ENCODE data around the gene DLGAP4.

Gene DLGAP4

DNA sequence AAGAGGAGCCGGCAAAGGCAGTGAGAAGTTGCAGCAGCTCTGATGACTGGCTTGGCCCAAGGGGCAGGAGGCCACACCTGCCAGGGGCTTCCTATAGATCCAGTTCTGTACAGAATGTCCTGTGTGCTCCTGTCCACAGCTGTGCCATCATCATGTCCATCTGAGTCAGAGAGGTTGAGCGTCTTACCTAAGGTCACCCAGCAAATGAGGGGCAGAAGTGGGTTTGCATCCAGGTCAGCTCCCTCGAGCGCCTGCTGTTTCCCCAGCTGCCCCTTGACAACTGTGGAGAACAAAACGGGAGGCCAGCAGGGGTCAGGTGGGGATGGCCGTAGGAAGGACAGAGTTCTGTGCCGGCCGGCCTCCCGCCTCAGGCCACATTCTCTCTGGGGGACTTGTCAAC is 47.6 kb downstream of the DLGAP4 start:
- DNase-seq (ENCODE audit: low spot score) = no peak

DNA sequence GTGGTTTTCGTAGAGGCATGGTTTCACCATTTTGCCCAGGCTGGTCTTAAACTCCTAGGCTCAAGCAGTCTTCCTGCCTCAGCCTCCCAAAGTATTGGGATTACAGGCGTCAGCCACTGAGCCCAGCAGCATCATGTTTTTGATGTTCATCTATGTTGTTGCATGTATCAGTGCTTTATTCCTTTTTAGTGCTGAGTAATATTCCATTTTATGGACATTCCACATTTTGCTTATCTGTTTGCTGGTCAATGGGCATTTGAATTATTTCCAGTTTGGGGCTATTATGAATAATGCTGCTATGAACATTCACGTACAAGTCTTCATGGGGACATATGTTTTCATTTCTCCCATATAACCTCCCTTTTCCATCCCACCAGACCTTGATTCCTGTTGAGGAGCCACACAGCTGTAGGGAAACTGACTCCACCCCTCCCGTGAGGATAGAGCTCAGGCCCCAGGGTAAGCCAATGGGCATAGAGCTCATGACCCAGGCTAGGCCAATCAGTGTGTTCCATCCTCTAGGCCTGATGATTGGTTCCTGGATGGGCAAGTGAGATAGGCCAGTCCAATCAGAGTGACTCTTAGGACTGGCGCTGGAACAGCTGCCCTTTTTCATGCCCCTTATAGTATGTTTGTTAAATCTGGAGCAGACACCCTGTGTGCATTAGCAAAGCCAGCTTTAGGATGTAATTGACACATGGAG is 49.5 kb downstream of the DLGAP4 start:
- DNase-seq (ENCODE audit: low spot score) = no peak

DNA sequence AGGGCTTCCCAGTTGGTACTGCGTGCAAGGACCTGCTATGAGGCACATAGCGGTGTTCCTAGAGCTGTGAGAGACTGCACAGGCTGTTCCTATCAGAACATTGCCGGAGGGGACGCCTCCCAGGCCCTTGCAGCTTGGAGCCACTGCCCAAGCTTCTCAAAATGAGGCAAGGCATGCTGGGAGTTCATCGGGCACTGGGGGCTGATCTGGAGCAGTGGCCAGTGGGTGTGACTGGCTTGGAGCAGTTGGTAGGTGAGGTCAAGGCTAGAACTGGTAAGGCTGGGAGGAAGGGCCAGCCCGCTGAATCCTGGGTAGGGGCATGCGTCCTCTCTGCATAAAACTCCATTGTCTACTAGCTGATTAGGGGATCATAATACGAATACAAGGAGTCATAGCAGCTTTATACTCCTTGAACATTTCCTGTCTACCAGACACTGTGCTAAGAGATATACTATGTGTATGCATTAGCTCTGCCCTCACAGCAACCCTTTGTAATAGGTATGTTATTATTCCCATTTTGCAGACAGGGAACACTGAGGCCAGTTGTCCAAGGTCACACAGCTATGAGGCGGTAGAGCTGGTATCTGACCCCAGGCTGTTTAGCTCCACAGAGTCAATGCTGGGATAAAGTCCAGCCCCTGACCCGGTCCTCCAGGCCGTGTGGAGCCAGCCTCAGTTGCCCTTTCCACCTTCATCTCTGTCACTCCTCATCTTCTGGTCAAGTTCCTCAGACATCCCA is 53.7 kb downstream of the DLGAP4 start:
- DNase-seq (ENCODE audit: low spot score) = no peak

DNA sequence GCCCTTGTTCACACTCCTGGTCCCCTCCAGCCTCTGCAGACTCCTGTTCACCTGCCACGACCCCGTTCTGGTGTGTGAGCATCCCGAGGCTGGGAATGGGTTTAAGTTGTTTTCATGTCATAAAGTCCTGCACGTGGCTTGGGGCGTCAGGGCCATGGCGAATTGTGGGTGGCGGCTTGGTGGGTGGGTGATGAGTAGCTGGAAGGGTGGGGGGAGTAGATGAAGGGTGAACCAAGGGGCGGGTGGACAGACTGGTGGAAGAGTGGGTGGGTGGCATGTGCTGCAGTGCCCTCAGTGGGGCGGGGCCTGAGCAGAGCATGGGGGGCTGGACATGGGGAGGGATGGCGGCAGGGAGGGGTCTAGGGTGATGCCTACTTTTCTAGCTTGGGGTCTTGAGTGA is 54.3 kb downstream of the DLGAP4 start:
- DNase-seq (ENCODE audit: low spot score) = no peak

DNA sequence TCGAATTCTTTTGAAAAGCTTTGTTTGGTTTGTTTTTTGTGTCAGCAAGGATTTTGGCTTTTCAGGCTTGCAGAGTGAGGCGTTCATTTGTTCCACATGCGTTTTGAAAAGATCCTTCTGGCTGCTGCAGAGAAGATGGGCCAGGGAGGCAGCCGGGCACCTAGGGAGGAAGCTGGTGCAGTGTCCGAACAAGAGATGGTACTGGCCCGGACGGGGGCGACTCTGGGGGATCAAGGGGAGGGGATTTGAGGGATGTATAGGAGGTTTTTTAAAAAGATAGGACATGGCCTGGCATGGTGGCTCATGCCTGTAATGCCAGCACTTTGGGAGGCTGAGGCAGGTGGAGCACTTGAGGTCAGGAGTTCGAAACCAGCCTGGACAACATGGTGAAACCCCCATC is 55.3 kb downstream of the DLGAP4 start:
- no peak for DNase-seq (ENCODE audit: low spot score)

DNA sequence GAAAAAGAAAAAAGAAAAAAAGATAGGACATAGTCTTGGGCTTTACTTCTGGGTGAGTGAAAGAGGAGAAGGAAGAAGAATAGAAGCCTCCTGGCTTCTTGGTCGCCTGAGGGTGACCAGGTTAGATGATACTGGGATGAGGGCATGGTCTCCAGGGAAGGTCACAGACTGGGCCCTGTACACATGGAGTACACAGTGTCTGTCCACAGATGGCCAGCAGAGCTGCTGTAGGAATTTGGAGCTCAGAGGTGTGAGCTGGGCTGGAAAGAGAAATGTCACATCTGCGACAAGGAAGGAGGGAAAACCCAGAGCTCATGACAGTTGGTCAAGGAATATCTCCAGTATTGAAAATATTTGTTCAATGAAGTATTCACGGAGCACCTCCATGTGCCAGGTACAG is 56.1 kb downstream of the DLGAP4 start:
- DNase-seq (ENCODE audit: low spot score) = no peak

DNA sequence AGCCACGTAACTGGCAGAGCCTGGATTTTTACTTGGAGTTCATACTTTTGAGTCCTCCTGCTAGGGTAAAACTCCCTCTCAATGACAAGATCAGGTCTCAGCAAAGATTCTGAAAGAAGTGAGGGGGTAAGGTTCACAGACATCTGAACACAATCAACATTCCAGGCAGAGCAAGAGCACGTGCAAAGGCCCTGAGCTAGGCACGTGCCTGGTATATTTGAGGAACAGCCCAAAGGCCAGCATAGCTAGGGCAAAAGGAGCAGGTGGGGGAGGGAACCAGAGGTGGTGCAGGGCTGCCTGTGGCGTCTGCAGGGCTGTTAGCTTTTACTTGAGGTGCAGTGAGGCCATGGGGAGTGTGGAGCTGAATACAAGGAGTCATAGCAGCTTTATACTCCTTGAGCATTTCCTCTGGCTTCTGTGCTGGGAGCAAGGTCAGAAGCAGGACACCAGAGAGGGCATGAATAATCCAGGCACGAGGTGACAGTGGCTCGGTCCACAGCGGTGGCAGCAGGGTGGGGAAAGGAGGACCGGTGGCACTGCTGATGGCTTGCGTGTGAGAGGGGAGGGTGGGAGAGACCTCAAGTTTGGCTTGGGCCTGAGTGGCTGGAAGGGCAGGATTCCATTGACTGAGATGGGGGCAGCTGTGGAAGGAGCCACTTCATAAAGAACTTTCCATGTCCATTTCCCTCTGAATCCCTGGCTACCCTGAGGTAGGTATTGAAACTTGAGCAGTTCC is 57.0 kb downstream of the DLGAP4 start:
- no peak for DNase-seq (ENCODE audit: low spot score)

DNA sequence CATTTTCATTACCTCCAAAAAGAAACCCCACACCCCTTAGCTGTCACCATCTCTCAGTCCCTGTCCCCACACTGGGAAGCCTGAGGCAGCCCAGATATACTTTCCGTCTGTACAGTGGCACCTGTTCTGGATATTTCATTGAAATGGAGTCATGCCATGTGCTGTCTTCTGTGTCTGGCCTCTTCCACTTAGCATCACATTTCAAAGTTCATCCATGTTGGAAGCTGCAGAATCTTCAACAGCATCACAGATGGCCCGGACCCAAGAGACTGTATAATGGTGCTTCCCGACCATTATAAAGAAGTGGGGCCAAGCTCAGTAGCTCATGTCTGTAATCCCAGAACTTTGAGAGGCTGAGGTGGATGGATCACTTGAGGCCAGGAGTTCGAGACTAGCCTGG is 58.4 kb downstream of the DLGAP4 start:
- DNase-seq (ENCODE audit: low spot score) = no peak

DNA sequence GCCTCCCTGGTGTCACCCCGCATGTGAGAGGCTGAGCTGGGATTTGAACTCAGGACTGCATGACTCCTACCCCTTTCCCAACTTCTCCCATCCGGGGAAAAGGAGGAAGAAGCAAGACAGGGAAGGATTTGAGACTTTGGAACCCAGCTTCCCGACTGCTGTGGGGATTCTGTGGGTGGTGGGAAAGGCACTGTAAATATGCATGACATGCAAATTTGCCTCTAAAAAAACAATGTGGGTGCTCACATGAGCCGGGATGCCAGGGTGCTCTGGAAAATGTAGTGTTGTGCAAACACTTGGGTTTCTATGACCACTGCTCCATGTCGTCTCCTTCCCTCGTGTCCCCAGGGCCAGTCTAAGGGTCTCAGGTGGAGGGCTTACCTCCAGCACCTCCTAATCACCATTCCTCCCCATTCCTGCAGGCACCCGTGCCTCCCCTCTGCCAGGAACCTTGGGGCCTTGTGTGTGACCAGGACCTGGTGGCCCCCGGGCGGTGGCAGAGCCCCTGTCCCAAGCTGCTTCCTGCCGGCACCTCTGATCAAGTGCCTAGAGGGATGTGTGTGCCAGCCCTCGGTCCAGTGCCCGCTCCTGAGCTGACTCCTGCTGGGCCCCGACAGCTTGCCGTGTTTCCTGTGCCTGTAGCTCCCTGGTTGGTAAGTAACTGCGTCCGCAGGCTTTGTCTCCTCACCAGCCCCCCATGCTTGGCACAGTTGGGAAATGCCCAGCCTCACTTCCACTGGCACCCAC is 60.7 kb downstream of the DLGAP4 start:
- no peak for DNase-seq (ENCODE audit: low spot score)

DNA sequence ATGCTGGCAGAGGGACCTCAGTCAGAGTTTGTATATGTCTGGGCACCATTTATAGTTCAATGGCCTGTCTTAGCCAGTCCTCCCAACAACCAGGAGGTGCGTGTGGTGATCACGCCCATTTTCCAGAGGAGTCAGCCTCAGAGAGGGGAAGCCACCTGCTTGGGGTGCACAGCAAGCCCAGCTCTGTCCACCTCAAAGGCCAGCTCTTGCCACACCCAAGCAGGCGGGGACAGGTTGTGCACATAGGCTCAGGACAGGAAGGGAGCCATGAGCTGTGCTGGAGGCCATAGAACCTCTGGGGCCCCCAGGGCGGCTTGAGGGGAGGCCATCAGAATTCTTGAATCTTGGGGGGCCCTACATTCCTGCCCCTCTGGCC is 61.2 kb downstream of the DLGAP4 start:
- no peak for DNase-seq (ENCODE audit: low spot score)

DNA sequence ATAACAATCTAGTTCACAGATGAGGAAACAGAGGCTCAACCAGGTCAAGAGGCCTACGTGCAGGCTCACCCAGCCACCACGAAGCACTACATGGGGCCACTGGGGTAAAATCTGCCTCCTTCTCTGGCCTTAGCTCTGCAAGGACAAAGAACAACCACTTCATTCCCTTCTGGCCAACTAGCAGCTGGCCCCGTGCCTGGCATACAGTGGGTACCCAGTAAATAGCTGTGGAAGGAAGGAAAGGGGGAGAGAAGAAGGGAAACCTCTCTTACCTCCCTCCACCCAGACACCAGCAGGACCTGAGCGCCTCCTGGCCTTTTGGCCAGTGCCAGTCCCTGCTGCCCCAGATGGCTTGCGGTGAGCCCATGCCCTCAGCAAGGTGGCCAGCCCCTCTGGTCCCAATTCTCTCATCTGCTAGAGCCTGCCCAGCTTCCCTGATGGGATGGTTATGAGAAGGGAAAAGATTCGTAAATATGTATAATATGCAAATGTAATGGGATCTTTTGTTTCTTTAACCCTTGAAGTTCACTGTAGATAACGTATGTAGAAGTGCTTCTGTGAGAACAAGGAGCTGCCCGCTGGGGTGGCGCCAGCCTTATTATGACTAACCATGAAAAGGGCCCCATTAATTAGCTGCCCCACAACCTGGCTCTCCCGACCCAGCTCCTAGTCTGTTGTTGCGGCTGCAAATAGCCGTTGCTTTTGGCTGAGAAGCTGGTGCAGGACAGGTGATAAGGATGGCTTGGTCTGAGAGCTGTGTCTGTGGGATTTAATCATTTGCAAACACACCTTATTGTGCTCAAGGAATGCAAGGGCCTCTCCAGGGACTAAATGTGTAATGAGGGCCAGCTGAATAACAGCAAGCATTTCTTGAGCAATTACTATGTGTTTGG is 62.0 kb downstream of the DLGAP4 start:
- no peak for DNase-seq (ENCODE audit: low spot score)

DNA sequence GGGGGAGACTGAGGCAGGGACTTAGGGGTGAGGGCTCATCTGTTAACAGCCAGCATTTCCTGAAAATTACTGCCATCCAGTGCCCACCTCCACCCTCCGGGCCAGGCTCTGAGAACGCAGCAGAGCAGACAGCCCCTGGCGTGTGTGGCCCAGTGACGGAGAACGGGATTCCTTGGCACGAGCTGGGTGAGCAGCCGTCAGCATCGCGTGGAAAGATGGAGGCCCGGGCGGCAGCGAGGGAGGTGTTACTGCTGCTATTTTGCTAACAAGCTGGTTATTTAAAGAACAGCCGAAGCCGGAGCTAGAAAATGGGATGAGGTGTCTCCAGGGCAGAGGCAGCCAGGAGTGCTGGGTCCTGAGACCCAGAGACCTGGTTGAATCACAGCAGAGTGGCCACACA is 62.7 kb downstream of the DLGAP4 start:
- no peak for DNase-seq (ENCODE audit: low spot score)

DNA sequence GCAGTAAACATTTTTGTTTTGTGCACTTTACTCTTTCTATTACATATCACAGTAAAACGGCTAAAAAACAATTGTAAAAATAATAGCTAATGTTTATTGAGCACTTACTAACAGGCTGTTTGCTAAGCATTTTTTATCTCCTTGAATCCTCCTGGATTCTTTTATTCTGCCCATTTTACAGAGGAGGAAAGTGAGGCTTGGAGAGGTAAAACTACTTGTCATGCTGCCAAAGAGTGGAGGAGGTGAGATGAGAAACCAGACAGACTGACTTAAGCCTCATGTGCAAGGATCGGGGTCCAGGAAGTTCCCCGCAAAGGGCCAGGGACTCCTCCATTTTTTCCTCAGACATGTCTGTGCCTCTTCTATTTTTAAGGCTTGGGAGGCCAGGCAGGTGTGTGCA is 63.6 kb downstream of the DLGAP4 start:
- DNase-seq (ENCODE audit: low spot score) = no peak

DNA sequence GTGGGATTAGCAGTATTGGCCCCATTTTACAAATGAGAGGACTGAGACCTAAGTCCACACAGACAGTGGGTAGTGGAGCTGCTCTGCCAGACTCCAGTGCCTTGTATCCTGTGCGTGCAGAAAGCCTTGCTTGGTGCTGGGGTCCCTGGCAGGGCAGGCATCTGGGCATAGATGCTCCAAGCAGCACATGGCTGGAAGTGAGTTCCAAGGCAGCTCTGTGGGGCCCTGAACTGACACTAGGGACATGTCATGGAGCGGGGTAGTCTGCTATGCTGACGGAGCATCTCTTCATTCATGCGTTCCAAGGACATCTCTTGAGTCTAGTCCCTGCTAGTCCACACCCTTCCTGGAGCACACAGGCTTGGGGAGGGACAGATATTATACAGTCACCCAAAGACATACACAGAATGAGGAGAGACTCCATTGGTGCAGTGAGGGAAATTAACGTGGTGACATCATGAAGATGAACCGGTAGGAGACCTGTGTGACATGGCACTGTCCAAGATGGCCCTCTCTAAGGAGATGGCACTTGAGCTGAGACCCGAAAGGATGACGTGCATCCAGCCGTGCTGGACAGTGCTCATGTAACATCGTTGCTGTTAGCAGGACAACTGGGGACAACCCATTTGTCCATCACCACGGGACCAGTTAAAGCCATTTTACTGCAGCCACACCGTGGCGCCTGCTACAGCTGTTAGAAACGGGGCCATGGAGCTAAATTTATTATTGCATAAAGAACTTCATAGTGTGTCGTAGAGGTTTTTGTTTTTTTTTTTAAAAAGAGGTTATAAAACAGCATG is 65.1 kb downstream of the DLGAP4 start:
- DNase-seq (ENCODE audit: low spot score) = no peak

DNA sequence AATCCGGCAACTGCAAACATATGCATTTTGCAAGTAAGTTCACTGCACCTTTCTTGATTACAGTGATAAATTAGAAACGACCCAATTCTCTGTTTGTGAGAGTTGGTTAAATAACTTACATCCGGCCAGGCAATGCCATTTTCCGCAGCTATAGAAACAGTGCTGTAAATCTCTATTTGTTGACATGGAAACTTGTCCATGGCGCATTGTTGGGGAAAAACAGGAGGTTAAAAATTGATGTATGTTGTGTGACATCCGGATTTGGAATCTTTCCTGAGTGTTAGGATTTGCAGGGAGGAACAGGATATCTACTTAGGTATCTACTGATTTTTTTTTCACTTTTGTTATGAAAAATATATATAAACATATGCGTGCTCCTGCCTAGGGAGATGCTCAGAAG is 66.5 kb downstream of the DLGAP4 start:
- no peak for DNase-seq (ENCODE audit: low spot score)

DNA sequence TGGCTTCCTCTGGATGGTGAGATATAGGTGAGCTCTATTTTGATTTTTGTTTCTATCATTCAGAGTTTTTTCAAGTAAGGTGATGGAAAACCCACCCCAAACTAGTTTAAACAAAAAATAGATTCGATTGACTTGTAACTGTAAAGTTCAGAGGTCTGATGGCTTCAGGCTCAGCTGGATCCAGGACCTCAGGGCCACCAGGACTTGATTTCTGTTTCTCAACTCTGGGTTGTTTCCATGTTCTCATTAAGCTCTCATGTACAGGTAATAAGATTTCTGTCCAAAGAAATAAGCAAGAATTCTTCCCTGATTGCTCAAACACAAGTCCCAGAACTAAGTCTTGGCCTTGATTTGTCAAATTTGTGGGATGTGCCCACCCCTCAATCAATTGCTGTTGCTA is 67.0 kb downstream of the DLGAP4 start:
- DNase-seq (ENCODE audit: low spot score) = no peak

DNA sequence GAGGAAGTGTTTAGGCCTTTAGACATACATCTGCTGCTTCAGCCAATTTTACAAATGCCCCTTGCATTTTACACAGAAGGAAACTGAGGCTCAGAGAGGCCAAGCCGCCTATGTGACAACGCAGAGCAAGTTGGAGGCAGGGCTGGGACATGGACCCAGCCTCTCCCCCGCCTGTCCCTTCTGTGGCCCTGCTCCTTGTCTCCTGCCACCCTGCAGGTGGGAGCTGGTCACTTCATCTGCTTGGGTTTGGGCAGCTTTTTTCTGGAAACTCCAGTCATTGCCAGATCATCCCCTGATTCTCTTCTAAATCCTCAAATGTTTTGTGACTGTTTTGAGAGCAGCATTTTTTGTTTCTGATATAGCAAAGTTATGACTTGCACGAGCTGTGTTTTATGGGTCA is 68.9 kb downstream of the DLGAP4 start:
- DNase-seq (ENCODE audit: low spot score) = no peak

DNA sequence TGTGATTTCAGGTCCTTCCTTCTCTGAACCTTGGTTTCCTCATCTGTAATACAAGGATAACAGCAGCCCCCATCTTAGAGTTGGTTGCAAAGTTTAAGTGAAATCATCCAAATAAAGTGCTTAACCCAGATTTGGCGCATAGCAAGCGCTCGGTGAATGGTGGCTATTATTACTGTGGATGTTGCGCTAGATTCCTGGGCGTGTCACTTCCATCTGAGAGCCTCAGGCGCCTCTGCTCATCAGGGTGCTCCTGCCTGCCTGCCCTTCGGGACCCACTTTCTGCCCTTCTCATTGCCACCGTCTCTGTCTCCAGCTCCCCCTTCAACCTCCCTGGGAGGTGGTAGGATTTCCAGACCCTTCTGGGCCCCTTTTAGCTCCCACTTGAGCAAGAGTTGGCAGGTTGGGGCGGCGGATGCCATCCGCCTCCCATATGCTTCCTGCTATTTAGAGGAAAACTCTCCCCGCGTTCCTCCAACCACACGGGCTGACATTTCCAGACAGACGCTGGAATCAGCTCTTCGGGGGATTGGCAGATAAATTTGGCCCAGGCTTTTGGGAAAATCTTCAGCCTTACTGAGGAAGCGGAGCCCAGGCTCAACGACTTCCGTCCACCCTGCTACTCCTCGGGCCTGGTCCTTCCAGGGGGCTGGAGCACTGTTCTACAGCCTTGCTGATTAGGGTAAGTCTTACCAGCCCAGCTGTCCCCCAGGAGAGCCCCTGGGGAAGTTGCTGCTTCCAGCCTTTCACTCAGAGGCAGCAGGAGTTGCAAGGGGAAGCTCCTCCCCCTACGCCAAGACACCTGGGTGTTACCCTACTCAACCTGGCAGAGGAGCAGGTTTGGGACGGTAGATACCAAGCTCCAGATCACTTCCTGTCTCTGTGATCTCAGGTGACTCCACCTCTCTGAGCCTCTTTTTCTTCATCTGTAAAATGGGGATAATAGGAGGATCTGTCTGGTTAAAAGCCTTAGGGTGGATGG is 71.5 kb downstream of the DLGAP4 start:
- DNase-seq (ENCODE audit: low spot score) = no peak

DNA sequence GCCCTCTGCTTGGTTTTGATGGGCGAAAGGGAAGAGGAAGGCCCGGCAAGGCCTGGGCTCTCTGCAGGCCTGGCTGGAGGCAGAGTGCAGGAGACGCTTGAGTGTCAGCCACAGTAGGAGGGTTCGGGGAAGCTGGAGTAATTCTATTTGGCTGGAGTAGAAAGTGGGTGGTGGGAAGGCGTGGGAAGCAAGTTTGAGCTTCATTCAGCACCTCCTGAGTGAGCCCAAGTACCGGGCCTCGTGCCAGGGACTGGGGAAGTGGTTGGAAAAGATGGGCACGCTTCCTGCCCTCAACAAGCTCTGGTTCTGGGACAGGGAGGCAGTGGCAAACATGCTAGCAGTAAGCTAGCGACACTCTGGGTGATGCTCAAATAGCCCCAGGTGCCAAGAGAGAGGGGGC is 72.5 kb downstream of the DLGAP4 start:
- no peak for DNase-seq (ENCODE audit: low spot score)

Data from activated CD4-positive, alpha-beta T cell treated with anti-CD3 and anti-CD28 coated beads, Interleukin-2, Interleukin-4, amounts not matched to agents 100 ng/mL and 50 ng/mL, durations not matched to agents 16 hours and 8 hours (primary cell).